H1 (cell line): ENCODE measurements around the gene HES1. TPM values are rescaled to one million over a fixed set of nuclear protein-coding genes. Genes with fewer than 3 reads are reported as not detected.
A peak's percentile ranks its signal among the peaks of the same experiment; 100 is the strongest.

Experiments used
- CEBPB ChIP-seq: IDR thresholded peaks from 2 replicates; pipeline ENCODE4 v1.6.1; 2012; ENCODE audit warnings: low read depth, low read length
- CHD1 ChIP-seq: IDR thresholded peaks from 2 replicates; pipeline ENCODE4 v1.6.1; 2012; ENCODE audit warnings: low read depth, low read length, improper control_type of control experiment
- CHD2 ChIP-seq: IDR thresholded peaks from 2 replicates; pipeline ENCODE4 v1.6.1; 2012; ENCODE audit warnings: low read length, improper control_type of control experiment
- GTF2F1 ChIP-seq: IDR thresholded peaks from 2 replicates; pipeline ENCODE4 v1.6.1; 2012; ENCODE audit warnings: low read depth, low read length, improper control_type of control experiment, borderline replicate concordance
- HDAC6 ChIP-seq: IDR thresholded peaks from one replicate; pipeline ENCODE4 v1.7.1; 2012; ENCODE audit warnings: low read depth, mild to moderate bottlenecking, inconsistent platforms, low read length, moderate library complexity
- RNF2 ChIP-seq: fragments of 200-900, 300-1000 bp; sonication (generic); IDR thresholded peaks from 2 replicates; pipeline ENCODE4 v1.7.1; 2016; ENCODE audit warnings: borderline replicate concordance, low read depth, mild to moderate bottlenecking, antibody characterized with exemption, low read length; ENCODE audit not compliant: poor library complexity, severe bottlenecking; ENCODE audit errors: missing control alignments
- RXRA ChIP-seq: IDR thresholded peaks from 2 replicates; pipeline ENCODE4 v1.6.1; 2011; ENCODE audit warnings: low read depth, mild to moderate bottlenecking, low read length, moderate library complexity; ENCODE audit not compliant: insufficient read depth
- SIRT6 ChIP-seq: IDR thresholded peaks from one replicate; pipeline ENCODE4 v1.7.1; 2012; ENCODE audit warnings: low read length, inconsistent platforms
- SIX5 ChIP-seq: IDR thresholded peaks from 2 replicates; pipeline ENCODE4 v1.6.1; 2011; ENCODE audit warnings: mild to moderate bottlenecking, low read depth, low read length
- SP4 ChIP-seq: IDR thresholded peaks from 2 replicates; pipeline ENCODE4 v1.6.1; 2012; ENCODE audit warnings: low read length, inconsistent platforms
- SRF ChIP-seq: IDR thresholded peaks from 2 replicates; pipeline ENCODE4 v1.6.1; 2011; ENCODE audit warnings: mild to moderate bottlenecking, low read depth, low read length, moderate library complexity
- TEAD4 ChIP-seq: IDR thresholded peaks from 2 replicates; pipeline ENCODE4 v1.6.1; 2012; ENCODE audit warnings: low read depth, low read length, inconsistent platforms, mixed read lengths
- polyA plus RNA-seq, 7 experiments: library from polyadenylated mRNA; depleted of rRNA in 3 of 7; stranded (reverse) in 5 of 7; unstranded in 2 of 7; fragments of >200 nt in 5 of 7; fragments of 200-250 nt in 2 of 7; gene quantifications; 1 replicate in 5 of 7; 2 replicates in 1 of 7; 4 replicates in 1 of 7; pipeline versions ENCODE4 v1.2.1 to v1.2.3, GENCODE V29; 2011 to 2013; ENCODE audit warnings: missing spikeins in 2 of 7, mixed read lengths in 2 of 7
- total RNA-seq: library from RNA; stranded (reverse); fragmentation: NEBNext Ultra II Directional; extraction: Animal tissue kit (Norgen Biotek cat#: 25700); gene quantifications from 2 replicates; pipeline ENCODE4 v1.2.1, GENCODE V29; 2021
- TF ChIP-seq, protein P1 (sequence below): fragments of 300-600 bp; sonication (generic); IDR thresholded peaks from 2 replicates; pipeline ENCODE4 v1.7.1; 2012; ENCODE audit warnings: low read length, moderate library complexity, mild to moderate bottlenecking, inconsistent platforms; ENCODE audit not compliant: insufficient replicate concordance

Gene HES1
- total and polyA plus RNA-seq, 2 of the 8 experiments (the other 6 are each of a cell fraction or from before 2014, with no cell fraction given) = 7.9 to 12.9 TPM

DNA sequence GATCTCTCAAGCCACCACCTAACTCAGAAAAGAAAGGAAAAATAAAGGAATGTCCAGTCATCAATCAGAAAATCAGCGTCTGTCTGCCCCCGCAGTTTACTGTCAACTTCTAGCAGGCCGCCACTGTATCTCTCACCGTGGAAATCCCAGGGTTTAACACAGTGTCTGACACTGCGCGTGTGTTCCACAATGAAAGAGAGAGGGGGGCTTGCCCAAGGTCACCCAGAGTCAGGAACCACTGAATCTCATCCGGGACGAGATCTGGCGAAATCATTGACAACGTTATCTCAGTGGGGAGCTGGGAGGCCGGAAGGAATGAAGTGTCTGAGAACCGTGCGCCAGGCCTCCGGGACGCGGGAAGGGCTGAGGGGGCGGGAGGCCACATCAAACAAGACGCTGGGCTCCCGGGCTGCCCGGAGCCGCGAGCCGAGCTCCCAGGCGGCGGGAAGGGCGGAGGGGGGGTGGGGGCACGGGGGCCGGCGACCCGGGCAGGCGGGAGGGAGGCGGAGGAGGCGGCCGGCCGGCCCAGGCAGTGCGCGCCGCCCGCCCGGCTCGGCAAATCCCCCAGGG is 2.2 kb upstream of the HES1 start (continued):
- TF ChIP-seq SIRT6 = no peak
- no peak for TF ChIP-seq HDAC6
- TF ChIP-seq SRF = no peak
- TF ChIP-seq RXRA = no peak
- TF ChIP-seq TEAD4 = no peak
- TF ChIP-seq CEBPB = no peak
- TF ChIP-seq SIX5 = no peak
- no peak for TF ChIP-seq RNF2
- TF ChIP-seq, protein P1, sequence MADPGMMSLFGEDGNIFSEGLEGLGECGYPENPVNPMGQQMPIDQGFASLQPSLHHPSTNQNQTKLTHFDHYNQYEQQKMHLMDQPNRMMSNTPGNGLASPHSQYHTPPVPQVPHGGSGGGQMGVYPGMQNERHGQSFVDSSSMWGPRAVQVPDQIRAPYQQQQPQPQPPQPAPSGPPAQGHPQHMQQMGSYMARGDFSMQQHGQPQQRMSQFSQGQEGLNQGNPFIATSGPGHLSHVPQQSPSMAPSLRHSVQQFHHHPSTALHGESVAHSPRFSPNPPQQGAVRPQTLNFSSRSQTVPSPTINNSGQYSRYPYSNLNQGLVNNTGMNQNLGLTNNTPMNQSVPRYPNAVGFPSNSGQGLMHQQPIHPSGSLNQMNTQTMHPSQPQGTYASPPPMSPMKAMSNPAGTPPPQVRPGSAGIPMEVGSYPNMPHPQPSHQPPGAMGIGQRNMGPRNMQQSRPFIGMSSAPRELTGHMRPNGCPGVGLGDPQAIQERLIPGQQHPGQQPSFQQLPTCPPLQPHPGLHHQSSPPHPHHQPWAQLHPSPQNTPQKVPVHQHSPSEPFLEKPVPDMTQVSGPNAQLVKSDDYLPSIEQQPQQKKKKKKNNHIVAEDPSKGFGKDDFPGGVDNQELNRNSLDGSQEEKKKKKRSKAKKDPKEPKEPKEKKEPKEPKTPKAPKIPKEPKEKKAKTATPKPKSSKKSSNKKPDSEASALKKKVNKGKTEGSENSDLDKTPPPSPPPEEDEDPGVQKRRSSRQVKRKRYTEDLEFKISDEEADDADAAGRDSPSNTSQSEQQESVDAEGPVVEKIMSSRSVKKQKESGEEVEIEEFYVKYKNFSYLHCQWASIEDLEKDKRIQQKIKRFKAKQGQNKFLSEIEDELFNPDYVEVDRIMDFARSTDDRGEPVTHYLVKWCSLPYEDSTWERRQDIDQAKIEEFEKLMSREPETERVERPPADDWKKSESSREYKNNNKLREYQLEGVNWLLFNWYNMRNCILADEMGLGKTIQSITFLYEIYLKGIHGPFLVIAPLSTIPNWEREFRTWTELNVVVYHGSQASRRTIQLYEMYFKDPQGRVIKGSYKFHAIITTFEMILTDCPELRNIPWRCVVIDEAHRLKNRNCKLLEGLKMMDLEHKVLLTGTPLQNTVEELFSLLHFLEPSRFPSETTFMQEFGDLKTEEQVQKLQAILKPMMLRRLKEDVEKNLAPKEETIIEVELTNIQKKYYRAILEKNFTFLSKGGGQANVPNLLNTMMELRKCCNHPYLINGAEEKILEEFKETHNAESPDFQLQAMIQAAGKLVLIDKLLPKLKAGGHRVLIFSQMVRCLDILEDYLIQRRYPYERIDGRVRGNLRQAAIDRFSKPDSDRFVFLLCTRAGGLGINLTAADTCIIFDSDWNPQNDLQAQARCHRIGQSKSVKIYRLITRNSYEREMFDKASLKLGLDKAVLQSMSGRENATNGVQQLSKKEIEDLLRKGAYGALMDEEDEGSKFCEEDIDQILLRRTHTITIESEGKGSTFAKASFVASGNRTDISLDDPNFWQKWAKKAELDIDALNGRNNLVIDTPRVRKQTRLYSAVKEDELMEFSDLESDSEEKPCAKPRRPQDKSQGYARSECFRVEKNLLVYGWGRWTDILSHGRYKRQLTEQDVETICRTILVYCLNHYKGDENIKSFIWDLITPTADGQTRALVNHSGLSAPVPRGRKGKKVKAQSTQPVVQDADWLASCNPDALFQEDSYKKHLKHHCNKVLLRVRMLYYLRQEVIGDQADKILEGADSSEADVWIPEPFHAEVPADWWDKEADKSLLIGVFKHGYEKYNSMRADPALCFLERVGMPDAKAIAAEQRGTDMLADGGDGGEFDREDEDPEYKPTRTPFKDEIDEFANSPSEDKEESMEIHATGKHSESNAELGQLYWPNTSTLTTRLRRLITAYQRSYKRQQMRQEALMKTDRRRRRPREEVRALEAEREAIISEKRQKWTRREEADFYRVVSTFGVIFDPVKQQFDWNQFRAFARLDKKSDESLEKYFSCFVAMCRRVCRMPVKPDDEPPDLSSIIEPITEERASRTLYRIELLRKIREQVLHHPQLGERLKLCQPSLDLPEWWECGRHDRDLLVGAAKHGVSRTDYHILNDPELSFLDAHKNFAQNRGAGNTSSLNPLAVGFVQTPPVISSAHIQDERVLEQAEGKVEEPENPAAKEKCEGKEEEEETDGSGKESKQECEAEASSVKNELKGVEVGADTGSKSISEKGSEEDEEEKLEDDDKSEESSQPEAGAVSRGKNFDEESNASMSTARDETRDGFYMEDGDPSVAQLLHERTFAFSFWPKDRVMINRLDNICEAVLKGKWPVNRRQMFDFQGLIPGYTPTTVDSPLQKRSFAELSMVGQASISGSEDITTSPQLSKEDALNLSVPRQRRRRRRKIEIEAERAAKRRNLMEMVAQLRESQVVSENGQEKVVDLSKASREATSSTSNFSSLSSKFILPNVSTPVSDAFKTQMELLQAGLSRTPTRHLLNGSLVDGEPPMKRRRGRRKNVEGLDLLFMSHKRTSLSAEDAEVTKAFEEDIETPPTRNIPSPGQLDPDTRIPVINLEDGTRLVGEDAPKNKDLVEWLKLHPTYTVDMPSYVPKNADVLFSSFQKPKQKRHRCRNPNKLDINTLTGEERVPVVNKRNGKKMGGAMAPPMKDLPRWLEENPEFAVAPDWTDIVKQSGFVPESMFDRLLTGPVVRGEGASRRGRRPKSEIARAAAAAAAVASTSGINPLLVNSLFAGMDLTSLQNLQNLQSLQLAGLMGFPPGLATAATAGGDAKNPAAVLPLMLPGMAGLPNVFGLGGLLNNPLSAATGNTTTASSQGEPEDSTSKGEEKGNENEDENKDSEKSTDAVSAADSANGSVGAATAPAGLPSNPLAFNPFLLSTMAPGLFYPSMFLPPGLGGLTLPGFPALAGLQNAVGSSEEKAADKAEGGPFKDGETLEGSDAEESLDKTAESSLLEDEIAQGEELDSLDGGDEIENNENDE = no peak
- no peak for TF ChIP-seq GTF2F1
- TF ChIP-seq SP4 = no peak
- TF ChIP-seq CHD2 = peak; percentile 79
- no peak for TF ChIP-seq CHD1
